ENCODE results near the gene TCAP.

The TCAP gene

DNA sequence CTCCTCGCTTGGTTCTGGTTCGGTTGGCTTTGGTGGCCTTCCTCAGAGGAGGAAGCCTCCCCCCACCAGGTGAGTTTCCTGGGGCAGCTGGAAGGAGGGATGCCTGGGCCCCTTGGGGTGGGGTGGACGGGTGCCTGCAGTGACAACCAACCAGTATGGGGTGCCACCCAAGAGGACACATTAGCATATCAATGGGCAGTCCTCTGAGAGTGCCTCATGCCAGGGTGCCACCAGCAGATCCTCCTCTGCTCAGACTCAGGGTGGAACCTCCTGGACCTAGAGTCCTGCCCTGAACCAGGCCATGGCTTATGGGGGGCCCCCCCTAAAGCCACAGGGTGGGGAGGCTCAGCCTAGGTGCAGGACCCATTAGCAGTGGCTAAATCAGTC lies 35.7 kb upstream of the TCAP start:
- no peak for DNase-seq (ENCODE audit: low spot score)

DNA sequence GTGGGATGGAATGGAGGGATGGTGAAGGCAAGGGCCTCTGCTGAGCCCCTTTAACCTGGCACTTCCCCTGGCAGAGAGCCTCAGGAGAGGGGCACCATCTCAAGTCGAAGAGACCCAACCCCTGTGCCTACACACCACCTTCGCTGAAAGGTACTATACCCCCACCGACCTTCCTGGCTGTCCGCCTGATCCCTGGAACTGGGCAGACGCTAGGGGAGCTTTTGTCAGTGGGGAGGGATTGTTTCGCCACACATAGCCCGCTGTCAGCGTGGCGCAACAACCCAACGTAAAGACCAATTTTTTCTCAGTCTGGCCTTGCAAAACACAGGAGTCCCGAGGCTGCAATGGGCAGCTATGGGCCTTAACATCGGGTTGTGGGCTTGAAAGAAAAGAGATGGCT lies 35.3 kb upstream of the TCAP start:
- no peak for DNase-seq (ENCODE audit: low spot score)

- no peak for DNase-seq (ENCODE audit: low spot score)
These were observed 33.7 kb upstream of the TCAP start for GRCh38 chr17:39631403-39631802.

DNA sequence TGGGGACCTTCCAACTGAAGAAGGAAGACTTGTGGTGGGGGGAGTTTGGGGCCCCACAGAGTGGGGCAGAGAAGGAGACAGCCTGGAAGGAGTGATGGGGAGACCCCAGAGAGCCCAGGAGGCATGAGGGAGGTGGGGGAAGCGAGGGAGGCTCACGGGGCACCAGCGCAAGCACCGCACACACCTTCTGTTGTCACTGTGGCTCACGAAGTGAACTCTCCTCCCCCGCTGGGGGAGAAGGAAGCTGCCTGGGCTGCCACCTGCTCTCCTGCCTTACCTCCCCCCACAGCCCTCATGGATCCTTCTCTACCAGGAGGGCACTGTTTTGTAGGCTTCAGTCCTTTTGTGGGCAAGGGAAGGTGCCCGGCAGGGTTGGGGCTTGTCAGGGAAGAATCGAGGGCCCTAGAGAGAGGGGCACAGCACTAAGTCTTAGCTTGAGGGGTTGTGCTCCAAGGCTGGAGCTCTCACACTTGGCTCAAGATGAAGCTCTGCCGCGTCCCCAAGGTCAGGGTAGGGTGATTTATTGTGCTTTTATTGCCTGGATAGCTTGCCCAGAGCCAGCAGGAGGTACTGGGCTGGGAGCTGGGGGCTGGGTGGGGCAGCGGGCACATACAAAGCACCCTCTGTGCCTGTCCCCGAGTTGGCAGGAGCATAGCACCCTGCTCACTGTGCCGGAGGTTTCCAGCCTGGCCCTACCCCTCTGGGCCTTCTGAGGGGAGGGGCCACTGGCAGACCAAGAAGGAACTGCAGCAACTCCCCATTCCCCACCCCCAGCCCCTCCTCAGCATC lies 32.8 kb upstream of the TCAP start:
- peak; percentile 89 for DNase-seq (ENCODE audit: low spot score)

GRCh38 chr17:39633570-39634183 lies 31.5 kb upstream of the TCAP start:
- no peak for DNase-seq (ENCODE audit: low spot score)

- peak; percentile 60 for DNase-seq (ENCODE audit: low spot score)
These were observed 30.7 kb upstream of the TCAP start for GRCh38 chr17:39634384-39634871.

- DNase-seq (ENCODE audit: low spot score): no peak
These were observed 29.5 kb upstream of the TCAP start for GRCh38 chr17:39635614-39636176.

GRCh38 chr17:39636587-39636926 lies 28.6 kb upstream of the TCAP start:
- no peak for DNase-seq (ENCODE audit: low spot score)

- peak; percentile 94 for DNase-seq (ENCODE audit: low spot score)
These were observed 28.0 kb upstream of the TCAP start, which contains the start of gene STARD3 for GRCh38 chr17:39636927-39637736. Gene STARD3 (plus strand): TSS chr17:39637144. CDS start chr17:39653532, 16,388 bp downstream.

DNA sequence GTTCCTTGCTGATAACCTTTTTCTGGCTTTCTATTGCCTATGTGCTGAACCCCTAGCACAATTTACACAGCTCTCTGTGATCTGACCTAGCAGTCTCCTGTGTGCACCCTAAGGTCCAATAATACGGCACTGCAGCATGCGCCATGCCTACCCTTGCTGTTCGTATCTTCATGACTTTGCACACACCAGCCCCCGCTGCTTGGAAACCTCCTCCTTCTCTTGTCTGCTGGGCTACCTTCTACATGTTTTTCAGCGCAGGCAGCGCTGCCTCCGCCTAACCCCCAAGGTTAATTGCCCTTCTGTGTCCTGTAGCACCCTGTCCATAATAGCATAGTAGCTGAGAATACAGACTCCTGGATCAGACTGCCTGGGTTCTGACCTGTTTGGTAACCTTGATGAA lies 26.8 kb upstream of the TCAP start:
- no peak for DNase-seq (ENCODE audit: low spot score)

- DNase-seq (ENCODE audit: low spot score): no peak
These were observed 26.1 kb upstream of the TCAP start for GRCh38 chr17:39639043-39639442.

GRCh38 chr17:39639566-39640458 lies 25.3 kb upstream of the TCAP start:
- no peak for DNase-seq (ENCODE audit: low spot score)

DNA sequence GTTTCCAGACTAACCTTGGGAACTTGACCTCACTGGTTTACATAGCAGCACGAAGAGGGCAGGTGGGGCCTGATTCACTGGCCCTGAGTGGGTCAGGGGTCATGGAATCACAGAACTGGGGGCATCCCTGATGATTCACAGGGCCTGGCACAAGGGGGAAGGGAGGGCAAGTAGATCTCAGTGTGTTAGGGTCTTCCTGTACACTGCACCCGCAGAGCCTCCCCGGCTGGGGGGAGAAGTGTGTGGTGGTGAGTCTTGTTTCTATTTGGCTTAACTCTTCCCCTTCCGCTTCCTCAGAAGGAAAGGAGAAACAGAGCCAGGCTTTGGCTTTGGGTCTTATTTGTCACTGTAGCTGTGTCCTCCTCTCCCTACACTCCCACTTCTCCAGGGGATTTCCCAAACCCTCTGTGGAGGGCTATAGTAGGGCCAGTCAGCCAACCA lies 24.5 kb upstream of the TCAP start:
- no peak for DNase-seq (ENCODE audit: low spot score)

DNA sequence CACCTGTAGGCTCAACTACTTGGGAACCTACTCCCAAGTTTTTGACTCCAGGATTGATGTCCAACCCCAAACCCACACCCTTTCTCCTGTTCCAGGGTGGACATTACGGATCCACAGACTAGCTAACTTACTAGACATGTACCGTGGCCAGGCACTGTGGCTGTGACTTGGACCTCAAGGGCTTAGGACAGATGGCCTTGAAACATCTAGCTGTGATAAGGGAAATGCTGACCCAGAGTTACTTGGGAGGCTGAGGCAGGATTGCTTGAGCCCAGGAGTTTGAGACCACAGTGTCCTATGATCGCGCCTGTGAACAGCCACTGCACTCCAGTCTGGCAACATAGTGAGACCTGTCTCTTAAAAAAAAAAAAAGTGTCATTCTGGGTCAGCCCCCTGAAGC lies 24.1 kb upstream of the TCAP start:
- DNase-seq (ENCODE audit: low spot score): no peak

- DNase-seq (ENCODE audit: low spot score): no peak
These were observed 23.3 kb upstream of the TCAP start for GRCh38 chr17:39641883-39642282.

DNA sequence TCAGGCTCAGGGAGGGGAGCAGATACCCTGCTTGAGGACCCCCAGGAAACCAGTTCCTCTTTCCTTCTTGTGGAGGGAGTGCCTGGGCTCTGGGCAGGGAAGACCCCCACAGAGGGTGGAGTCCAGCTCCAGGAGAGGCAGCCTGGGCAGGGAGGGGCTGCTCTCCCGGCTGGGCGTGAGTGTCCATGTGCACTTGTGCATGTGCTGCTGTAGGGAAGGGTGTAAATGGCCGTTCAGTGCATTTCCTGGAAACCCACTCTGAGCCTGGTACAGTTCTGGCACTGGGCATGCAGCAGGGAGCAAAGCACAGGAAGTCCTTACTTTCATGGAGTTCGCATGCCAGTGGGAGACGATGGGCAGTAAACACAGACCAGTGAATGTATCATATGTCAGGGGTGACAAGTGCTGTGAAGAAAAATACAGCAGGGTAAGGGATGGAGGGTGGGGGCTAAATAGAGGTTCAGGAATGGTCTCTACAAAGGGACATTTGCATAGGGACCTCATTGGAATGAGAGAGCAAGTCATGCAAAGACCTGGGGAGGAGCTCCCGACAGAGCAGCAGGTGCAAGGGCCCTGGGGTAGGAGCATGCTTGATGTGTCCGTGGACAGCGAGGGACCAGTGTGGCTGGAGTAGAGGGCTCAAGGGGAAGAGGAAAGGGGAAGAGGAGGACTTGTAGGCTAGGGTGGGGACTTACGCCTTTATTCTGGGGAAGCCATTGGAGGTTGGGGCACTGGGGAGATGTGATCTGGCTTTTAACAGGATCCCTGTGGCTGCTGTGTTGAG lies 22.7 kb upstream of the TCAP start:
- DNase-seq (ENCODE audit: low spot score): no peak

DNA sequence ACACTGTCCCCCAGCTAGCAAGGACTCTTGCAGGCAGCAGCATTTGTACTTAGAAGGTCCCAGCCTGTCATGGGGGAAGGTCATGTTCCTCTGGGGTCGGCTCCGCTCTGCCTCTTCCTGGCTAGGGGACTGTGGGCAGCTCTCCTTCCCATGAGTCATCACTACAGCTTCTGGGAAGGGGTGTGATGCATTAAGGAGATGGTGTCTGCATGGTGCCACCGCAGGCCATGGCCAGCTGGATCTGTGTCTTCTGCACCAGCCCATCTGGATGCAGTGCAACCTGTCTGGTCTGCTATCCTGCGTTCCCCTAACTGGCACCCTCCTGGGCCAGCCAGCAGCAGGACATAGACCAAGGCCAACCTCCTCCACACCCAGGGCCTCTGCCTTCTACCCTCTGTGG lies 21.9 kb upstream of the TCAP start:
- DNase-seq (ENCODE audit: low spot score): no peak

DNA sequence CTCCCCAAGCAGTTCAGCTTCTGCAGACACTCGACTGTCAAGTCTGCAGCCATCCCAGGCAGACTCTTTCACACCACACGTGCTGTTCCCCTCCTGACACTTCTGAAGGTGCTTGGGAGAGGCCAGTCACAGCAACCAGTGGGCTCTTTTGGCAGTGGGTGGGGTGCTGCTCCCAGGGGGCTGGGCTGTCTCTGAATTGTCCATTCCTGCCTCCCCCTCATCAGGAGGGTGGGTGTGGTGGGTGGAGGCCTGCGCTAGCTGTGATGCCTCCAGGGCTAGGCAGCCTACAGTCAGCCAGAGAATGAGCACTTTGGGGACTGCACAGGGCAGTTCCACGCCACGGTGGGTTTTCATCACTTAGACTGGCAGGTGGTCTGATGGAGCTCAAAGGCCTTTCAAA lies 17.9 kb upstream of the TCAP start:
- DNase-seq (ENCODE audit: low spot score): no peak

DNA sequence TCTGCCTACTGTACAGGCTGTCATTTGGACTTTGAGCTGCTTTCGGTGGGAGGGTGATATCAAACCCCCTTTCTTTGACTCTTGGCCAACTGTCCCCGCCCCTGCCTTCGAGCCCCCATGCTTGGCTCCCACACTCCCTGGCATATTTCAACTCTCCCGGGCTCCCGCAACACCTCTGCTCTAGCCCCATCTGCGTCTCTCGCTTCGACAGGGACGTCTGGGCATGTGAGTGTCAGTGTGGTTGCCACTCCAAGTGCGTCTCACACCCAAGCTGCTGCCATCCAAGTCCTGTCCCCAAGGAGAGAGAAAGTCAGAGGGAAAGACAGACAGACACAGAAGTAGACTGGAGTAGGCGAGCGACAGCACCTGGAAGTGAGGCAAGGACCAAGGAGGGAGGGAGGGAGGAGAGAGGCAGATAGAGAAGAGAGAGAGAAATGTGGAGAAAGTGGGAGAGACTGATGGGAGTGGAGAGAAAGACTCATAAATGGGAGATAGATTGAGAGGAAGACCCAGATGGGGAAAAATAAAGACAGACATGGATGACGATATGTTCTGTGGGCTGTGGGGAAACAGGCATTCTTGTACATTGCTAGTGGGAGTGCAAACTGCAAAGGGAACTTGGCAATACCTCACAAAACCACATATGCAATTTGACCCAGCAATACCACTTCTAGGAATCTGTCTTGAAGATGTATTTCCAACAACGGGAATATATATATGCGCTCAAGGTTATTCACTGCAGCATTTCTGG lies 16.4 kb upstream of the TCAP start:
- no peak for DNase-seq (ENCODE audit: low spot score)

- no peak for DNase-seq (ENCODE audit: low spot score)
These were observed 15.0 kb upstream of the TCAP start for GRCh38 chr17:39650121-39650579.
